Measurements from ENCODE around the gene SOHLH2.

The SOHLH2 gene

DNA sequence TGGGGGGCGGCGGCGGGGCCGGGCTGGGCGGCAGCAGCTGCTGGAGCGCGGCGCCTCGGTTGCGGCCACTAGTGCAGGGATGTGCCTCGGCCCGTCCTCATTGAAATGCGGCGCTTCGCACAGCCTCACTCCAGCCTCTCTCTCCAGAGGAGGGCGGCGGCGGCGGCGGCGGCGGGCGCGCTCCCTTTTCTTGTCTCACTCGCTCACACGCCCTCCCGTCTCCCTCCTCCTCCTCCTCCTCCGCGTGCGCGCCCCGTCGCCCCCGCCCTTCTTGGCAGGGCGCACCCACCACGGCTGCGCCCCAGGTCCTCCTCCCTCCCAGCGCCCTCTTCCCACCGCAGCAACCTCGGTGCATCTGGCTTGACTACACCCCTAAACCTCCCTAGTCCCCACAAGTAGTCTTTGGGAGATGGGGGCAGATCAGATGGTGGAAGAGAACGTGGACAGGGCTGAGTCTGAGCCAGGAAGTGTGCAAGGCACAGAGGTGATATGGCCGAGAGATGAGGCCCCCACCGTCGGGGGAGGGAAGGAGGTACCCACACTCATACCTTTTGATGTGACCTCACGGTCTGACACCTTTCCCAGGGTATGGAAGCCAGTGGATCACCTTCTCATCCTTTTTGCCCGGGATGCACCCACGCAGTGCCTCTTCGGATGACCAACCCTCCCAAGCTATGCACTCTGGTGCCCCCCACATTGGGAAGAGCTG is 83.0 kb downstream of the SOHLH2 start, which contains the start of gene DCLK1:
Gene DCLK1, minus strand, starts transcription at position 161 of the 709 bp plus-strand sequence.
- no peak for DNase-seq

DNA sequence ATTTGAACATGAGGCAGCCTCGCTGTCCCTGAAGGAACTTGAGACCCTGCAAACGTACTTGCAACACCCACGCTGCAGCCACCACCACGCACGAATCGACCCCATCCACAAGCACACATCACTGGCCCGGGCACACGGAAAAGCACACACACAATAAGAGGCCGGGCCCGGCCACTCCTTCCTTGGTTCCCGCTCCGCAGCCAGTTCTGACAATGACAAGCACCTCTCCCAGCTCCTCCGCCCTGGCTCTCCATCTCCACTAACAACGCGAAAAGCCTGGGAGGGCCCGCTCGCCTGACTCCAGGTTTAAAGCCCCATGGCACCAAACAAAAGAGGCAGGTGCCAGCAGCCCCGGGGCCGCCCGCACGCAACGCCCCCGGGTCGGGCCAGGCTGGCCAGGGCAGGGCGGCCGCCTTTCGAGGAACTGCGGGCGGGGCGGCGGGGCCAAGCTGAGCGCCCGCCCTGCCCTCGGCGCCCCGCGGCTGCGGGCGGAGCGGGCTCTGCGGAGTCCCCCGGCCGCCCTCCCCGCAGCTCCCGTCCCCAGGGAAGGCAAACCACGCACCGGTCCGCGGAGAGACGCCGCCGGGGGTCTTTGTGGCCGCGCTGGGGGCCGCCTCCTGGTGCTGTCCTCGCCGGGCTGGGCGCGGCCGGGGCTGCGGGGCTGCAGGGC is 83.7 kb downstream of the SOHLH2 start:
- no peak for DNase-seq

DNA sequence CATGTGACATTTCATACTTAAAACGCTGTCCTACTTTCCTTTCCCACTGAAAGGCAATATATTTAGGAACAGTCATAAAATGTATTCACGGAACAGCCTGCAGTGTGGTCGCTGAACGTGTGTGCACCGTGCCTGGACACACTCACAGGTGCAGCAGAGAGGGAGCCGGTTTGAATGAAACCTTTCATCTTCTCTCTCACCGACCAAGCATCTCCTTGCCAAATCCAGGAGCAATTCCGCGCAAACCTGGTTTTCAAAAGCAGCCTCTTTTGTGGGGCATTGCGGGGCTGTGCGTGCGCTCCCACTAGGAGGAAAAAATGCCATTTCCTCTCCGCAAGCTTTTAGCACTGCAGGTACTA is 84.2 kb downstream of the SOHLH2 start:
- DNase-seq, result no peak

DNA sequence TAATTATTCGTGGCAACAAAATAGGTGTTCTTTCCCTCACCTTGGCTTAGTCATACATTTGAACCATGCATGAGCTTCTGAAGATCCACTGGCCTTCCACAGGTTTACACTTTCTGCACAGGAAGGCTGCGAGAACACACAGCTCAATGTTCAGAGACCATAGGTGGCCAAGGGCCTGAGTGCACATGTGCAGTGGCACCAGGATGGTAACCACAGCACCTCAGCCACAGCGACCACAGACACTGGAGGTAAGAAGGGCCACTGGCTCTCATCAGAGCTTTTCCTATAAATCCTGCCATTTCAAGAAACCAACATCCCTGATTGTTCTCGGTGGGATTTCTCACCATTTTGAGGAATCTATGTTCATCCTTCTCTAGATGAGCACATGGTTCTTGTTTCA is 84.8 kb downstream of the SOHLH2 start:
- no peak for DNase-seq

DNA sequence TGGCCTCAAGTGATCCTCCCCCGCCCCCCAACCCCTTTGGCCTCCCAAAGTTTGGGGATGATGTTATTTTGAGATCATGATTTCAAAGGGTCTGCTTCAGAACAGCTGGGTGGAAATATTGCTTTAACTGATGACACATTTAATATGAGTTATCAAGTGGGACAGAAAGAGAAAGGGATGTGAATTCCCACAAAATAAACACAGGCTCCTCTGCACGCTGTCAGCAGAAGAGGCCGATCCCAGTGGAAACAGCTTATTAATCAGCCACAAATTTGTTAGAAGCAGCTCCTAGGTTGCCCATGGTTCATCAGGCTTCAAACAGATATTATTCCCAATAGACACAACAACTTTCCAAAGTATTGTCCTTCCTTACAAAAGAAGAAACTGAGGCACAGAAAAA is 87.9 kb downstream of the SOHLH2 start:
- DNase-seq, result no peak

DNA sequence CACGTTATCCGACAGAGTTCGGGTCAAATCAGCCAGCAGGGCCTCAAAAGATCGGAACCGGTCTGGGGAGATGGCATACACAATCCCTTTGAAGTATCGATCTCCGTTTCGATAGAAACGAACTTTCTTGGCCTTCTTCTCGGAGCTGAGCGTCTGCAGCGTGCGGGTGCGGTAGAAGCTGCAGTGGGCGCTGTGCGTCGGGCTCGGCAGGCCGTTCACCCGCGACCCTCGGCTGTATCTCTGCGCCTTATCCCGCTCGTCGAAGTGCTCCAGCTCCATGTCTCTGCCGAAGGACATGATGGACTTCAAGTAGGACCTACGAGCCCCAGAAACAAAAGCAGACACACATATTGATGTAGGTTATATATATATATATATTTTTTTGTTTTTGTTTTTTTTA is 88.5 kb downstream of the SOHLH2 start:
- no peak for DNase-seq

DNA sequence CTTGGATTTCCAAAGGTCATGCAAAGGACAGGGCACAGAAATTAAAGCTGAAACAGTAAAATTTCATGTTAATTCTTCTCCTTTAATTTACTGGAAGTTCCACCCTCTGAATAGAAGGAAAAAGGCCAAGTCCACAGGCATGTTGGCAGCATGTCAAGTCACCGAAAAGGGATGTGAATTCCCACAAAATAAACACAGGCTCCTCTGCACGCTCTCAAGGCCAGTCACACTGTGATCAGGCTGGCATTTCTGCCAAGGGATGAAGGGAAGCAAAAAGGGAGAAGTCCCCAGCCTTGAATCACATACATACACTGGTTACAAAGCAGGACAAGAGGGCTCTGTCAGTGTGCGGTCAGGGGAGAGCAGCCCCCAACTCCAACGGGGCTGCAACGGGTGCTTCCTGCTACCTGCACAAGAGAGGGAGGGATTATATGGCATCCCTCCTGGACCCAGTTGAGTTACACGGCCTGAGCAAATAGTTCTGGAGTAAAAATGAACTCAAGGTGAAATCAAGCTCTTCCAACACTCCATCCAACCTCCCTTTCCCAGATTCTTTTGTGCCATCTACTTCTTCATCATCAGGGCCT is 90.0 kb downstream of the SOHLH2 start:
- DNase-seq, result no peak

All from stimulated activated CD4-positive, alpha-beta T cell treated with anti-CD3 and anti-CD28 coated beads, Interleukin-4, amount 100 ng/mL, for 1 hour (primary cell).